ENCODE measurements around the gene ANKRD11.

DNA sequence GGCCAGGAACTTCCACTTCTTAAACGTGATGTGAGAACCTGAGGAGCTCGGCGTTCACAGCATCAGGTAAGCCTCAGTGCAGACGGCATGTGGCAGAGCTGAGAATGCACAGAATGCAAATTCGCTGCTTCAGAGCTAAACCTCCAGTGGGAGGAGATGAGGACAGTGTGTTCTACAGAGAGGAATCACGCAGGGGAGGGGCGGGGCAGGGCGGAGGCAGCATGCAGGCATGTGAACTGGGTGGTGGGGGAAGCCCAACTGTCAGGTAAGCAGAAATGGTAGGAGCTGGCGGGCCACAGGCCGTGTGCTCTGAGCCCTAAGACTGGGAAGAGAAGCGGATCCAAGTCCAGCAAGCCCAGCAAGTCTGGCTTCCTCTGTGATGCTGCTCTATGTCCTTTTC, 178.2 kb downstream of the ANKRD11 start:
- TF ChIP-seq, protein P1, sequence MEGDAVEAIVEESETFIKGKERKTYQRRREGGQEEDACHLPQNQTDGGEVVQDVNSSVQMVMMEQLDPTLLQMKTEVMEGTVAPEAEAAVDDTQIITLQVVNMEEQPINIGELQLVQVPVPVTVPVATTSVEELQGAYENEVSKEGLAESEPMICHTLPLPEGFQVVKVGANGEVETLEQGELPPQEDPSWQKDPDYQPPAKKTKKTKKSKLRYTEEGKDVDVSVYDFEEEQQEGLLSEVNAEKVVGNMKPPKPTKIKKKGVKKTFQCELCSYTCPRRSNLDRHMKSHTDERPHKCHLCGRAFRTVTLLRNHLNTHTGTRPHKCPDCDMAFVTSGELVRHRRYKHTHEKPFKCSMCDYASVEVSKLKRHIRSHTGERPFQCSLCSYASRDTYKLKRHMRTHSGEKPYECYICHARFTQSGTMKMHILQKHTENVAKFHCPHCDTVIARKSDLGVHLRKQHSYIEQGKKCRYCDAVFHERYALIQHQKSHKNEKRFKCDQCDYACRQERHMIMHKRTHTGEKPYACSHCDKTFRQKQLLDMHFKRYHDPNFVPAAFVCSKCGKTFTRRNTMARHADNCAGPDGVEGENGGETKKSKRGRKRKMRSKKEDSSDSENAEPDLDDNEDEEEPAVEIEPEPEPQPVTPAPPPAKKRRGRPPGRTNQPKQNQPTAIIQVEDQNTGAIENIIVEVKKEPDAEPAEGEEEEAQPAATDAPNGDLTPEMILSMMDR (IDR thresholded peaks at IDR 0.05) = no peak
- TF ChIP-seq POLR2AphosphoS5 (IDR thresholded peaks at IDR 0.05) (no peak), POLR2A (IDR thresholded peaks at IDR 0.05) (no peak)
